DOHH2 (cell line): ENCODE data around the gene DIS3L2.

ENCODE experiments used
- EZH2phosphoT487 ChIP-seq: fragments of 200-600 bp; sonication (generic); IDR thresholded peaks from 2 replicates; pipeline ENCODE4 v1.6.1; 2017; ENCODE audit warnings: borderline replicate concordance, mild to moderate bottlenecking, antibody characterized with exemption, low read length, moderate library complexity, mixed read lengths
- TF ChIP-seq, protein P1 (sequence below): fragments of 200-600 bp; sonication (generic); IDR thresholded peaks from one replicate; pipeline ENCODE4 v1.5.1; 2014; ENCODE audit warnings: antibody characterized with exemption, mild to moderate bottlenecking, low read depth, low read length; ENCODE audit not compliant: poor library complexity, severe bottlenecking

DNA sequence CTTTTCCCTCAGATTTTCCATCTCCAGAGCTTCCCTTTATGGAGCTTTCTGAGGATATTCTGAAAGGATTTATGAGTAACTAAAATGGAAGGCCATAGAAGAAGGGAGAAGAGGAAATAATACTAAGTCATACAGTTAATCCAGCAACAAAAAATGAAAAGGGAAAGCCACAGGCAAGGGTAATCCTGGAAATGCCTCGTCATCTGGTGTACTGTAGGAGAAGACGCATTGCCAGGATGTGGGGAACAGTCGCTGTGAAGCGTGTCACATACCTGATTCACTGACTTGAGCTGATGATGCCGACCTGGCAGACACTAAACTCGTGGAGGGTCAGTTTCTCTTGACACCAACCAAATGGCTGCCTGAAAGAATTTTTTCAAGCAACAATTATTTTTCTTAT is 382.3 kb downstream of the DIS3L2 start:
- TF ChIP-seq, protein P1, sequence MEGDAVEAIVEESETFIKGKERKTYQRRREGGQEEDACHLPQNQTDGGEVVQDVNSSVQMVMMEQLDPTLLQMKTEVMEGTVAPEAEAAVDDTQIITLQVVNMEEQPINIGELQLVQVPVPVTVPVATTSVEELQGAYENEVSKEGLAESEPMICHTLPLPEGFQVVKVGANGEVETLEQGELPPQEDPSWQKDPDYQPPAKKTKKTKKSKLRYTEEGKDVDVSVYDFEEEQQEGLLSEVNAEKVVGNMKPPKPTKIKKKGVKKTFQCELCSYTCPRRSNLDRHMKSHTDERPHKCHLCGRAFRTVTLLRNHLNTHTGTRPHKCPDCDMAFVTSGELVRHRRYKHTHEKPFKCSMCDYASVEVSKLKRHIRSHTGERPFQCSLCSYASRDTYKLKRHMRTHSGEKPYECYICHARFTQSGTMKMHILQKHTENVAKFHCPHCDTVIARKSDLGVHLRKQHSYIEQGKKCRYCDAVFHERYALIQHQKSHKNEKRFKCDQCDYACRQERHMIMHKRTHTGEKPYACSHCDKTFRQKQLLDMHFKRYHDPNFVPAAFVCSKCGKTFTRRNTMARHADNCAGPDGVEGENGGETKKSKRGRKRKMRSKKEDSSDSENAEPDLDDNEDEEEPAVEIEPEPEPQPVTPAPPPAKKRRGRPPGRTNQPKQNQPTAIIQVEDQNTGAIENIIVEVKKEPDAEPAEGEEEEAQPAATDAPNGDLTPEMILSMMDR: no peak
- no peak for TF ChIP-seq EZH2phosphoT487
